Measurements from ENCODE around the gene FBXL19.

DNA sequence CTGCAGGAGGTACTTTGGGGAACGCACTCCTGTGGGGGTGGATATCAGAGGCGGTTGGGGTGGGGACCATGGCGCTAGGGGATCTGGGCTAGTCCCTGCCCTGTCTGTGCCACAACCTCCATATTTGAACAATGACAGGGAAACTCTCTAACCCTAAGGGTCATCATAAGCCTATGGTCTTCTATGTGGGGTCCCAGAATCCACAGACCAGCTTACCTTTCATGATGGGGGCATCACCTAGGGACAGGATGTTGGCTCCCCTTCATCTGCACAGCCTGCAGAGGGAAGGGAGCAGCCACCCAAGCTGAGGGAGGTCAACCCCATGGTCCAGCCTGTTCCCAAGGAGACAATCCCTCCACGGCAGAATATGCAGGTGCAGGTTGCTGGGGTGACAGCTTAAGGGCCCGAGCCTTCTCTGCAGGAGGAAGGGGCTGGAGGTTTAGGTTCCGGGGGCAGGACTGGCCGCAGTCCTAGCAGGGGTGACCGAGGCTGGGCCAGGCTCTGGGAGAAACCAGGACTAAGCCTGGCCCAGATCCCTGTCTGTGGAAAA lies 27.2 kb downstream of the FBXL19 start:
- TF ChIP-seq ZNF281 (CRISPR knock-in tag; IDR thresholded peaks at IDR 0.05; ENCODE audit: borderline replicate concordance) (no peak), RNF2 (conservative IDR thresholded peaks at IDR 0.05; ENCODE audit: low read depth) (no peak), PATZ1 (CRISPR knock-in tag; IDR thresholded peaks at IDR 0.05) (no peak)

Data from HepG2 (cell line).